Heart left ventricle (tissue), 16 donors: ENCODE results near the gene PIGM. TPM values are rescaled to one million over a fixed set of nuclear protein-coding genes. Genes with fewer than 3 reads are reported as not detected.

Experiments
- ATAC-seq, 4 donors: fragments of 200-7000 bp; cut with Tn5 transposase; one replicate each; pipeline ENCODE4 v1.9.1; 2020 to 2022; ENCODE audit warnings: moderate library complexity in 4 of 4, mild to moderate bottlenecking in 3 of 4, moderate number of reproducible peaks in 1 of 4
- DNase-seq, 5 donors: peaks; one replicate each; pipeline ENCODE4 v3.0.0-alpha.2; 2020
- H3K27ac ChIP-seq, 12 donors: fragments of 200-600 bp; sonication (generic) in 4 of 12; one replicate each; pipeline versions ENCODE4 v1.5.0 to v1.8.0; 2016 to 2022; ENCODE audit warnings: mild to moderate bottlenecking in 2 of 12
- H3K27me3 ChIP-seq, 9 donors: fragments of 200-600 bp; sonication (generic) in 2 of 9; one replicate each; pipeline versions ENCODE4 v1.5.1 to v1.8.0; 2016 to 2022; ENCODE audit warnings: mild to moderate bottlenecking in 3 of 9
- H3K36me3 ChIP-seq, 9 donors: fragments of 200-600 bp; sonication (generic) in 2 of 9; one replicate each; pipeline versions ENCODE4 v1.5.0 to v1.8.0; 2018 to 2022; ENCODE audit warnings: mild to moderate bottlenecking in 2 of 9
- H3K4me1 ChIP-seq, 12 donors: fragments of 200-600 bp; sonication (generic) in 4 of 12; one replicate each; pipeline versions ENCODE4 v1.5.0 to v1.8.0; 2016 to 2022; ENCODE audit warnings: mild to moderate bottlenecking in 3 of 12
- H3K4me3 ChIP-seq, 12 donors: fragments of 200-600 bp; sonication (generic) in 4 of 12; one replicate each; pipeline versions ENCODE4 v1.5.0 to v1.8.0; 2017 to 2022; ENCODE audit warnings: mild to moderate bottlenecking in 9 of 12, moderate library complexity in 4 of 12
- H3K9me3 ChIP-seq, 12 donors: fragments of 200-600 bp; sonication (generic) in 4 of 12; one replicate each; pipeline versions ENCODE4 v1.5.0 to v1.8.0; 2016 to 2022; ENCODE audit warnings: mild to moderate bottlenecking in 1 of 12
- CTCF ChIP-seq, 12 donors: fragments of 200-600 bp; sonication (generic) in 4 of 12; IDR thresholded peaks; one replicate each; pipeline versions ENCODE4 v1.5.0 to v1.8.0; 2018 to 2022; ENCODE audit warnings: antibody characterized with exemption in 12 of 12, mild to moderate bottlenecking in 5 of 12
- POLR2A ChIP-seq, 2 donors: fragments of 450-650 bp; IDR thresholded peaks; one replicate each; pipeline ENCODE4 v1.6.1; 2017; ENCODE audit warnings: antibody characterized with exemption in 2 of 2, mild to moderate bottlenecking in 2 of 2, moderate library complexity in 2 of 2
- WGBS, 4 donors: extraction: QIAGEN DNeasy Blood & Tissue Kit in 2 of 4; methylation state at CpG; one replicate each; pipeline versions ENCODE4 v1.1.5 to v1.1.7; 2013 to 2018; 5-methylcytosine and 5-hydroxymethylcytosine counted together
- intact Hi-C, 10 donors: fragments of 100-400 bp; cut with DNase I; formaldehyde crosslinking; loops; one replicate each; pipeline versions ENCODE4 v1.11.1 to v1.14.2; 2022
- long read RNA-seq, 3 donors: library from polyadenylated mRNA; unstranded; transcript quantifications; one replicate each; pipeline ENCODE4 v2.0.0, GENCODE V29; 2020 to 2021
- polyA plus RNA-seq, 2 donors: library from polyadenylated mRNA; stranded (reverse); fragments of 200-250 nt; gene quantifications; one replicate each; pipeline ENCODE4 v1.2.3, GENCODE V29; 2013
- total RNA-seq, 9 donors: library from RNA; depleted of rRNA in 2 of 9; stranded (reverse); fragments of >200 nt in 2 of 9; fragmentation: NEBNext Ultra II Directional in 3 of 9; extraction: Animal tissue kit (Norgen Biotek cat#: 25700) in 3 of 9; gene quantifications; one replicate each; pipeline versions ENCODE4 v1.1.0 to v1.2.4, GENCODE V29; 2016 to 2023
- donor health status: ischemic (EF 13 %, LVEDD 7.1; RV severe dilation, severe dysfunction).
- donor health status: healthy with polysubstance abuse.
- donor health status: DM: no; HTN: yes; CAD: no.
- donor health status: DM: no; HTN: no; CAD: no.
- donor health status: ischemic (EF 25% LVEDD 6.9; RV normal size, moderate dysfunction).
- donor health status: ischemic (EF 25% LVEDD 5.7; RV mildly dilated, moderate dysfunction).
- donor health status: healthy.
- donor health status: DM: yes; HTN: yes; CAD: no.
- donor health status: ischemic (EF 35%, LVEDD 5.7; RV mildly dilated, moderate dysfunction).
- donor health status: nonischemic (EF 11% LVEDD 7.7; RV severe dilation, severe dysfunction).
- donor health status: DM: yes; HTN: yes; CAD: no.
- donor health status: PGD.
- donor health status: ischemic (EF 29% LVEDD 5.4; RV normal size, mild dysfunction).
- donor health status: nonischemic (EF 23%, LVEDD 6.1; RV moderate dilation, normal function).

The PIGM gene
- total RNA-seq (1 to 10 TPM; 1.7 to 4.1 (median 2.5) TPM), polyA plus RNA-seq (1 to 10 TPM; 1.6 to 2.1 TPM)
- long read RNA-seq, donor 1, full-length matches to known transcripts = 7 of 7 reads
- long read RNA-seq, donor 1, partial matches to known transcripts = 0 of 7 reads
- long read RNA-seq, donor 1, other reads (novel, unspliced or antisense) = 0 of 7 reads
- long read RNA-seq, donor 2, full-length matches to known transcripts = 40 of 40 reads
- long read RNA-seq, donor 2, partial matches to known transcripts = 0 of 40 reads
- long read RNA-seq, donor 2, other reads (novel, unspliced or antisense) = 0 of 40 reads
- long read RNA-seq, donor 3, full-length matches to known transcripts = 7 of 7 reads
- long read RNA-seq, donor 3, partial matches to known transcripts = 0 of 7 reads
- long read RNA-seq, donor 3, other reads (novel, unspliced or antisense) = 0 of 7 reads

GRCh38 chr1:160031365-160032164 is at the start of gene PIGM:
PIGM (minus strand) TSS chr1:160031990; CDS start chr1:160031739, 251 bp downstream.
- intact Hi-C loops = loop anchor here in 4 of 10 donors (1.0 to 5.0 kb wide), 3 partner anchors 249 to 251 kb away; partner anchors contain the start of gene DUSP23 (in 3 of the 4)
- TF ChIP-seq CTCF (IDR thresholded peaks at IDR 0.05) = no peak
- TF ChIP-seq POLR2A (IDR thresholded peaks at IDR 0.05) = peak in 1 of 2 donors; percentile 61
- peak within 1 kb of the TSS; percentile 63 to 93 (median 78) for H3K4me3 ChIP-seq
- 0 to 2% (median 0%) methylated on average over 39 to 60 of the region's 60 CpGs for WGBS, 4 donors
- H3K27ac ChIP-seq = peak within 1 kb of the TSS in 11 of 12 donors; percentile 37 to 85 (median 69)
- peaks cover 0 to 8% (median 0%) of the 10 kb centered on the region in 9 donors for H3K36me3 ChIP-seq
- no peaks in the 10 kb centered on the region for H3K9me3 ChIP-seq
- peaks cover 0 to 39% (median 18%) of the 10 kb centered on the region in 12 donors for H3K4me1 ChIP-seq
- H3K27me3 ChIP-seq = no peaks in the 10 kb centered on the region
- ATAC-seq = peak; percentile 90 to 97 (median 97)
- peak; percentile 93 to 96 (median 95) for DNase-seq

- WGBS, 4 donors = 16 to 23% (median 18%) methylated on average over 14 of the region's 14 CpGs
- no peaks in the 10 kb centered on the region for H3K9me3 ChIP-seq
- no peak for DNase-seq
- no peaks in the 10 kb centered on the region for H3K36me3 ChIP-seq
- TF ChIP-seq CTCF (IDR thresholded peaks at IDR 0.05) (no peak), POLR2A (IDR thresholded peaks at IDR 0.05) (no peak)
- H3K27ac ChIP-seq = no peak within 1 kb of the TSS
- intact Hi-C loops = loop anchor here in 4 of 10 donors (5.0 to 10.0 kb wide), 2 partner anchors 34 to 293 kb away; no protein-coding TSS in a partner anchor
- H3K4me3 ChIP-seq = no peak within 1 kb of the TSS
- H3K4me1 ChIP-seq = peaks cover 0 to 27% (median 4%) of the 10 kb centered on the region in 12 donors
- ATAC-seq = no peak
- peaks cover 0 to 70% (median 32%) of the 10 kb centered on the region in 9 donors for H3K27me3 ChIP-seq
Observed at GRCh38 chr1:160081261-160081936, 49.6 kb upstream of the PIGM start, which contains the start of gene KCNJ9. KCNJ9 (plus strand) TSS chr1:160081538; CDS start chr1:160084031, 2,493 bp downstream.

GRCh38 chr1:160080381-160081100 is 48.8 kb upstream of the PIGM start:
- H3K27me3 ChIP-seq = peaks cover 0 to 71% (median 32%) of the 10 kb centered on the region in 9 donors
- TF ChIP-seq CTCF (IDR thresholded peaks at IDR 0.05) = no peak
- TF ChIP-seq POLR2A (IDR thresholded peaks at IDR 0.05) = no peak
- intact Hi-C loops = loop anchor here in 4 of 10 donors (5.0 to 10.0 kb wide), 2 partner anchors 33 to 294 kb away; no protein-coding TSS in a partner anchor
- peaks cover 0 to 35% (median 4%) of the 10 kb centered on the region in 12 donors for H3K4me1 ChIP-seq
- DNase-seq (no peak), ATAC-seq (no peak)
- no peak overlapping the region for H3K27ac ChIP-seq
- H3K9me3 ChIP-seq = no peaks in the 10 kb centered on the region
- 61 to 67% (median 63%) methylated on average over 6 of the region's 6 CpGs for WGBS, 4 donors
- no peak overlapping the region for H3K4me3 ChIP-seq
- no peaks in the 10 kb centered on the region for H3K36me3 ChIP-seq
